AG04450 (cell line): ENCODE data around the gene SNRNP70. TPM values are rescaled to one million over a fixed set of nuclear protein-coding genes. Genes with fewer than 3 reads are reported as not detected.

Experiments used
- CTCF ChIA-PET: fragments of 300-600, 350-600 bp; formaldehyde crosslinking; extraction: SDS; loops from one replicate; lab custom pipeline; 2022; ENCODE audit warnings: antibody characterized with exemption, inconsistent platforms; lab: Charles Lee
- POLR2A ChIA-PET: fragments of 350-600 bp; formaldehyde crosslinking; extraction: SDS; loops from one replicate; lab custom pipeline; 2021; ENCODE audit warnings: antibody characterized with exemption, inconsistent platforms; lab: Yijun Ruan, JAX
- DNase-seq: peaks from one replicate; pipeline ENCODE4 v3.0.0-alpha.2; 2011; ENCODE audit warnings: low read depth, low spot score
- H3K27ac ChIP-seq: one replicate; pipeline ENCODE4 v1.5.1; 2012; ENCODE audit warnings: low read depth, low read length, control low read depth
- H3K27me3 ChIP-seq: one replicate; pipeline ENCODE4 v1.6.0; 2012; ENCODE audit warnings: low read length; ENCODE audit not compliant: control insufficient read depth, insufficient read depth
- H3K4me3 ChIP-seq: 2 replicates; pipeline ENCODE4 v1.5.1; 2011; ENCODE audit warnings: mild to moderate bottlenecking, low read depth, low read length, control low read depth
- H3K9me3 ChIP-seq: 2 replicates; pipeline ENCODE4 v1.5.1; 2012; ENCODE audit warnings: low read length; ENCODE audit not compliant: control insufficient read depth, insufficient read depth
- CTCF ChIP-seq: IDR thresholded peaks from 2 replicates; pipeline ENCODE4 v1.5.1; 2011; ENCODE audit warnings: low read depth, low read length, control low read depth, inconsistent platforms
- polyA plus RNA-seq: library from polyadenylated mRNA; depleted of rRNA; stranded (reverse); fragments of >200 nt; gene quantifications from 2 replicates; pipeline ENCODE4 v1.2.3, GENCODE V29; 2011

Gene SNRNP70
- polyA plus RNA-seq, 1 experiment: 117 TPM

- CTCF ChIA-PET: interaction anchor here (0.9 to 1.3 kb wide), 3 partner anchors 13 to 130 kb away, joined by 3 to 4 read pairs (median 3); no protein-coding TSS in a partner anchor
- TF ChIP-seq CTCF: no peak
- Histone ChIP-seq H3K4me3 (no peak overlapping the region), H3K27ac (no peak overlapping the region), H3K9me3 (peaks cover 23% of the 10 kb centered on the region), H3K27me3 (peaks cover 40% of the 10 kb centered on the region)
- DNase-seq: no peak
- POLR2A ChIA-PET: no interaction called here
These were observed 16.2 kb upstream of the SNRNP70 start for GRCh38 chr19:49069026-49069425.

- no peak overlapping the region for H3K4me3 ChIP-seq
- H3K27ac ChIP-seq: no peak overlapping the region
- ChIA-PET POLR2A (no interaction called here), CTCF (interaction anchor here (0.5 to 1.3 kb wide), 3 partner anchors 17 to 128 kb away, joined by 3 to 4 read pairs (median 3); no protein-coding TSS in a partner anchor)
- DNase-seq: no peak
- H3K27me3 ChIP-seq: peaks cover 34% of the 10 kb centered on the region
- no peak for TF ChIP-seq CTCF
- H3K9me3 ChIP-seq: peaks cover 23% of the 10 kb centered on the region
These were observed 14.8 kb upstream of the SNRNP70 start for GRCh38 chr19:49070416-49070815.

- ChIA-PET POLR2A (no interaction called here), CTCF (no interaction called here)
- H3K27ac ChIP-seq: no peak overlapping the region
- no peak overlapping the region for H3K4me3 ChIP-seq
- no peak for TF ChIP-seq CTCF
- peaks cover 23% of the 10 kb centered on the region for H3K27me3 ChIP-seq
- peaks cover 23% of the 10 kb centered on the region for H3K9me3 ChIP-seq
- no peak for DNase-seq
These were observed 13.2 kb upstream of the SNRNP70 start for GRCh38 chr19:49071860-49072547.

GRCh38 chr19:49073514-49074378, 11.5 kb upstream of the SNRNP70 start:
- POLR2A ChIA-PET: no interaction called here

More at GRCh38 chr19:49073514-49074378, 11.5 kb upstream of the SNRNP70 start:
- no peak overlapping the region for H3K4me3 ChIP-seq
- no peak overlapping the region for H3K27ac ChIP-seq
- H3K27me3 ChIP-seq: peaks cover 19% of the 10 kb centered on the region
- peaks cover 23% of the 10 kb centered on the region for H3K9me3 ChIP-seq
- CTCF ChIA-PET: interaction anchor here (0.7 to 2.1 kb wide), 5 partner anchors 24 to 152 kb away, joined by 3 to 27 read pairs (median 9); no protein-coding TSS in a partner anchor
- no peak for DNase-seq
- peak; percentile 42 for TF ChIP-seq CTCF
